ENCODE results near the gene SESN1.

Gene SESN1

DNA sequence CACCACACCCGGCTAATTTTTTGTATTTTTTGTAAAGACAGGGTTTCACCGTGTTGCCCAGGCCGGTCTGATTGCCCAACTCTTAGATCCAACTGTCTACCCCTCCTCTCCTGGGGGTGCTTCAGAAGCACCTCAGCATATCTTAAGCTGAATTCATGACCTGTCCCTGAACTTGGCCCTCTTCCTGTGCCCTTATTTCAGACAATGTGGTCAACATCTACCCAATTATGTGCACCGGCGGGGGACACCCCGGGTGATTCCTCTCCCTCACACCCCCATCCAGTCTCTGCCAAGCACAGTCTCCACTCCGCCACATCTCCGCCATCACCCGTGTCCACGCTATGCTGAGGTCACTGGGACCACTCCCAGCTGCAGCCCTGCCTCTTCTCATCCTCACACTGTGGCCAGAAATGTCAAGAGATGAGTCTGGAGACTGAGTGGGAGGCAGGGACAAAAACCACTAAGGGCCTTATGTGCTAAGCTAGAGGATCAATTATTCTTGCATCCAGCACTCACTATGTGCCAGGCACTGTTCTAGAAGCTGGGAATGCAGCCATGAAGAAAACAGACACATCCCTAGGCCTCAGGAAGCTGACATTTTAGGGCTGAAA lies 134.6 kb downstream of the SESN1 start:
- no peak for DNase-seq (ENCODE audit: low read depth)

DNA sequence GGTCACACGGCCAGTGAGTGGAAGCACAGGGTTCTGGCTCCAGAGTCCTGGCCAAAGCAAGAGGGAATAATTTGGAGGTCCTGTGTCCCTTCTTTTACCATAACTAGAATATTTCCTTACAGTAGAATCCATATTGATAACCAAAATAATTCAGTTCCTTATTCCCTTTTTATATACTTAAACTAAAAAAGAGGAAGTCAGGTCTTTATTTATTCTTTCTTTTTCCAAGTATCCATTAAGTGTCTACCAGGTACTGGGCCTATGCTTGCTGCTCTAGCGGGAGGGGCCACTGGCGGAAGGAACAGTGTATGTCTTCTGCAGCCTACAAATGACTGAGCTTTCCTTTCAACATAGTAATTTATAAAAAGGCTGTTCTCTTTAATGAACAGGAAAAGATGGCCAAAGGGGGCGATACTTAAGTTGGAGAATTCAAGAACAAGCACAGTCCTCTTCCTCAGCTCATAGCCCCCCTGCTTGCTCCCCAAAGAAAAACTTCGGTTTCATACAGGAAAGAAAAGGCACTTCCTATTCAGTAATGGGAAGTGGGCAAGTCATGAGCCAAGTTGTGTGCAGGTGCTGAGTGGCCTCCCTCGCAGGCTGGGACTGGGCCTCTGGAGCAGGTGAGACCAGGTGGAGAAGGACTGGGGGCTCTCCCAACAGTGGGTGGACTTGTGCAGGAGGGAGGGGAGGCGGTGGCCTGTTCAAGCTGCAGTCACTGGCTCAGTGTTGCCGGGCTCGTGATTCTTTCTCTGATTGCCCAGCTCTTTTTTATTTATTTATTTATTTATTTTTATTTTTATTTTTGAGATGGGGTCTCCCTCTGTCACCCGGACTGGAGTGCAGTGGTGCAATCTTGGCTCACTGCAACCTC lies 135.5 kb downstream of the SESN1 start:
- no peak for DNase-seq (ENCODE audit: low read depth)

DNA sequence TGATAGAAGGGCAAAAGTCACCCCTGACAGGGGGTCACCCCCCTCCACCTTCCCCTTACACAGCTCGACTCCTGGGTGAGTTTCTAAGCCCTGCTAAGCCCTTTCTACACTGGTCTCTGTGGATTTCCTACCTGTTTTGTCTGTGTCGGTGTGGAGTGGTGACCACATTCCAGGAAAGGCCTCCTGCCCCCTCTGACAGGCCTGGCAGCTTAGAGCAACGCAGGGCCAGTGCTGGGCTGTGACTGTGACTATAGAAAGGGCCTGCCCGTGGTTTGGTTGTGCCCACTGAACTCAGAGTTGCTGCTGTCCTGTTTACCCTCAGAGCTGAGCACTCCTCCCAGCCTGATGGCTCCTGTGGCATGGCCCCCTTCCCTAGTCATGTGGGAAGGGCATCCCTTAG lies 137.4 kb downstream of the SESN1 start:
- DNase-seq (ENCODE audit: low read depth), result no peak

DNA sequence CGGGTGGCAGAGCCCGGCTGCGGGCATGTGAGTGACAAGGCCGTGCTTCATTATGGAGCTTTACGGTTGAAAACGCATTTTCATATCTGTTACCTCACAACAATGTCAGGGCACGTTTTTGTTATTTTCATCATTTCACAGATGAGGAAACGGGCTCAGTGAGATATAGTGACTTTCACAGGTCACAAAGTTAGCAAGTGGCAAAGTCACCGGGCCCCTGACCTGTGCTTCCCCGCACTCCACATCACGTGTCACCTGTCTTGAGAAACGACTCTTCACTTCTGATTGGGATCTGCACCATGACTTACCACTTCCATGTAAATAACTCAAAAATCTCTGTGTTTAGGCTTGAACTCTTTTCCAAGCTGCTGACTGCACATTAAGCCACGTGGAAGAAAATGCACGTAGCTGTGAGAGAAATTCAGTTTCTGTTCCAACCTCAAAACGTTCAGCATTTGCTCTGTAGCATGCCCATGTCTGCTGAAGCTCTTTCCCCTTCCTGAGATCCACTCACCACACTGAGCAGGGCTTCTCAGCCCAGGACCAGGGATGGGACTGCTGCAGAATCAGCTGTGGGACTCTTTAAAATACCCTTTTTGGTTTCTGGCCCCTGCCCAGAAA lies 139.2 kb downstream of the SESN1 start:
- DNase-seq (ENCODE audit: low read depth), result no peak

DNA sequence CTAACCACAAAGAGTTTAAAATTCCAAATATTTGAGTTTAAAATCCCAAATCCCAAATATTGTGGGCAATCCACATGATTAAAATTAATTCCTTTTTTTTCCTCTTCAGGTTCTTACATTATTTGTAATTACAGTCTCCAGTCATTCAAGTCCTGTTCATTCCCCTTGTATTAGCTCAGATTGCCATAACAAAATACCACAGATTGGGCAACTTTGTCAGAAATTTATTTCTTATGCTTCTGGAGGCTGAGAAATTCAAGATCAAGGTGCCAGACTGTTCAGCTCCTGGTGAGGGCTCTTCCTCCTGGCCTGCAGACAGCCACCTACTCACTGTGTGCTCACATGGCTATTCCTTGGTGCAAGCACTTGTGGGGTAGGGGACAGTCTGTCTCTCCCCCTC lies 141.0 kb downstream of the SESN1 start:
- DNase-seq (ENCODE audit: low read depth), result no peak

DNA sequence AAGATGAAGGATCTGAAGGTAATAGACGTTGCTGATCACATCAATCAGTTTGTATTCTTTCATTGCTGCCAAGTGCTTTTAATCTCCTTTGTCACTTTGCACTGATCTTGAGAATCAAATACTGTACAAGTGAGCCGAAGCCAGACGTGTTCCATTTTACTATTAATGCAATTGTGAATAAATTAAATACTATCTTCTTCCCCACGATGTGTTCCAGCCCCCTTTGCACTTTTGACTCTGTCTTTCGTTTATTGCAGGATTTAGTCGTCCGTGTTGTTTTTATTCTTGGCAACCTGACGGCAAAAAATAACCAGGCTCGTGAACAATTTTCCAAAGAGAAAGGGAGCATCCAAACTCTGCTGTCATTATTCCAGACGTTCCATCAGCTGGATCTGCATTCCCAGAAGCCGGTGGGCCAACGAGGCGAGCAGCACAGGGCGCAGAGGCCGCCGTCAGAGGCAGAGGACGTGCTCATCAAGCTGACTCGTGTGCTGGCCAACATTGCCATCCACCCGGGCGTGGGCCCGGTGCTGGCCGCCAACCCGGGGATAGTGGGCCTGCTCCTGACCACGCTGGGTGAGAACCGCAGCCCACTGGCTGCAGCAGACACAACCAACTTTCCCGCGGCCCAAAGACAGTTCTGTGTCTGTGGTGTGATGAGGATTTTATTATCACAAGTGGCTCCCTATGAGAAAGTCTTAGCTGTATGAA lies 141.7 kb downstream of the SESN1 start:
- no peak for DNase-seq (ENCODE audit: low read depth)

DNA sequence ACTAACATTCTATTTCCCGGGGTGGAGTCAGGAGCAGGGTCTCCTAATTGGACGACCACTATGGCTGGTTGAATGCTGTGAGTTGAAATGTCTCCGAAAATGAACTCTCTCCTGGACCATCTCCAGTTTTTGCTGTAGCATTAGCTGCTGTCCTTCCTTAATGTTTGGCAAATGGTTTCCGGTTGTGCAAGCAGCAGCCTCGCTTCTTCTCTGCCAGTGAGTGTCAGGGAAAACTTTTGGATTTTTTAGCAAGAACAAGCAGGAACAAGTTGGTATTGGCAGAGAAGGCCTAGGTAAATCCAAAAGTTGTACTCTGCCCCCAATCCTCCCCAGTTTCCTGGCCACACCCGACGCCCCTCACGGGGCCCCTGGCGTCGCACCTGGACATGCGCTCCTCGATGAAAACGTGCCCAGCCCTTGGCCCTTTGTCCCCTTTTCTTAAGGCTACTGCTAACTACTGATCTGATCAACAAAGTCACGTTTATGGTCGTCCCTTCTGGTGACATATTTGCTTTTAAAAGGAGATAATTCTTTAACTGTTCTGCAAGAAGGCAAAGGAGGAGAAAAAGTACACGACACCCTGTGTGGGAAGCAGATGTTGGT lies 143.2 kb downstream of the SESN1 start:
- DNase-seq (ENCODE audit: low read depth), result no peak

DNA sequence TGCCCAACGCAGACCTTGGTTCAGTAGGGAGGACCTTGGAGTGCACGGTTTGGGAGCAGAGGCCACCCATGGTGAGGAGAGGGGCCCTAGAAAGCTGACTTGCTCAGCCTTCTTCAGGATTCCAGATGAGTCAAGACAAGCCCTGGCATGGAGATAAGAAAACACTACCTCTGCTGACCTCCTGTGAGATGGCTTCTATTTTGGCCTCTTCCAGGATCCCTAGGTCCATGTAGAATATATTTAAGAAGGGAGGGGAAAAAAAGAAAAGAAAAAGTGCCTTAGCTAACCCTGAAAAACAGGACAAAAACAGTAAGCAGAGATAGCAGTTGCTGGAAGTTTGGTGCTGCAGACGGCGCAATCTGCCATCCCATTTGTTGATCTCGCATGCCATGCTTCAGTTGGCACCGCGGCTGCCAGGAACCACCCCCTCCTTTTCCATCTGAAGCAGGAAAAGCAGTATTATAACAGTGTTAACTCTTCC lies 146.4 kb downstream of the SESN1 start:
- no peak for DNase-seq (ENCODE audit: low read depth)

DNA sequence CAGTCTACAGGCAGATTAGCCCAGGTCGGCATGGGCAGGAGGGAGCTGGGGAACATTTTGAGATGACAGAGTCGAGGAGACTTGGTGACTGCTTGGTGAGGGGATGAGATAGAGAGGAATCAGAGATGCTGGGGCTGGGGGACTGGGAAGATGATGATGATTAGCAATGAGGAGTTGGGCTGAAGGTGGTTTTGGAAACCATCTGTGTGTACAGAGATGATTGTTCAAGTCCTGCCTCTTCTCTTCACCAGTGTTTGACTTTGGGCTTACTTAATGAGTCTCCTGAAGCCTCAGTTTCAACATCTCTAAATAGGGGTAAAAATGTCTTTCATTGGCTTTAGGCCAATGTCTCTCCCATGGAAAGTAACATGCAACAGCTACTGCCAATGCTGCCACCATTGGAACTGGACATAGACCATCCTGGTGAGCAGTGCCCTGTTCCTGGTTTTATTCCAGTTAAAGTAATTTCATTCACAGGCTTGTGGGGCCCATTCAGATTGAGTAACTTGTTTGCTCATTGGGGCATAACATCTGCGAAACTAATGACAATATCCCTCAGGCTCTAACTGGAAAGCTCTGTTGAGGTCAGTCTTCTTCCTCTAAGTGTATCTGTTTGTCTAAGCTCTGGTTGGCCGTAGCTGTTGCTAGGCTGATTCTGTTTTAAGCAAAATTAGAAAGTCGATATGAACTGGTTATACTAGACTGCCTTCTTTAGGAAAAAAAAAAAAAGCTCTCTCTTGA lies 147.4 kb downstream of the SESN1 start:
- no peak for DNase-seq (ENCODE audit: low read depth)

DNA sequence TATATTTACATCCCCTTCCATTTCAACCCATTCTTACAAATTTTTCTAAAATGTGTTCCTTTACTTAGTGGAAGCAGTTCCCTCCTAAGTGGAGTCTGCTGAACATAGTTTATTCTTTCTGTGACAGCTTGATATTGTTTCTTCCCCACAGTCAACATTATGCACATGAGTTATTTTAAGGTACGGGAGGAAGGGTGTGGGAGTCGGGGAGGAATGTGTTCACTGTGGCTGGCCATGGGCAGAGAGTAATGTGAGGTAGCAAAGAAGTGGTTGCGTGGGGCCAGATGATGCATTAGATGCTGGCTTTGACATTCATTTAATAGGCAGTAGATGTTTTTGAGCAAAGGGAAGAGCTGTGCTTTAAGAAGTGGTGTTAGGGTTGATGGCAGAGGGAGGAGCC lies 148.0 kb downstream of the SESN1 start:
- DNase-seq (ENCODE audit: low read depth), result no peak

DNA sequence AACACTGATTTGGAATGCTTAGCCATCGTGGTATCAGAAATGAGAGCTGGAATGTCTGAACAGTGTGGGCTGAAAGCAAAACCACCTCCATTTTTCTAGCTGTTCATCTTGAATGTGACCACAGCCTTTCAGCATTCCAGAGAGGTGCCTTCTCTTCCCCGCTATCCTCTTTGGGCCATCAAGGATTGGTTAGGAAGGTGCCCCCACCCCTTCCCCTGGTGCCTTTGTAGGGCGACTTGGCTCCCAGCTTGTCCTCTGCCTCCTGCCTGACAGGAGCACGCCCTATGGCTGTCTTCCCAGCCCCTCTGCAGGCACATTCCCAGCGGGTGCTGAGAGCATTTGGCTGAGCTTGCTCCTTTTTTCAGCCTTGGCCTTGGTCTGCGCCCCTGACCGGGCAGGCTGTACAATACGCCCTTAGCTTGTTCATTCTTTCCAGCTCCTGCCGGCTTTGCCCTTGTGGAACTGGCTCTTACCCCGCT lies 148.9 kb downstream of the SESN1 start:
- DNase-seq (ENCODE audit: low read depth), result no peak

DNA sequence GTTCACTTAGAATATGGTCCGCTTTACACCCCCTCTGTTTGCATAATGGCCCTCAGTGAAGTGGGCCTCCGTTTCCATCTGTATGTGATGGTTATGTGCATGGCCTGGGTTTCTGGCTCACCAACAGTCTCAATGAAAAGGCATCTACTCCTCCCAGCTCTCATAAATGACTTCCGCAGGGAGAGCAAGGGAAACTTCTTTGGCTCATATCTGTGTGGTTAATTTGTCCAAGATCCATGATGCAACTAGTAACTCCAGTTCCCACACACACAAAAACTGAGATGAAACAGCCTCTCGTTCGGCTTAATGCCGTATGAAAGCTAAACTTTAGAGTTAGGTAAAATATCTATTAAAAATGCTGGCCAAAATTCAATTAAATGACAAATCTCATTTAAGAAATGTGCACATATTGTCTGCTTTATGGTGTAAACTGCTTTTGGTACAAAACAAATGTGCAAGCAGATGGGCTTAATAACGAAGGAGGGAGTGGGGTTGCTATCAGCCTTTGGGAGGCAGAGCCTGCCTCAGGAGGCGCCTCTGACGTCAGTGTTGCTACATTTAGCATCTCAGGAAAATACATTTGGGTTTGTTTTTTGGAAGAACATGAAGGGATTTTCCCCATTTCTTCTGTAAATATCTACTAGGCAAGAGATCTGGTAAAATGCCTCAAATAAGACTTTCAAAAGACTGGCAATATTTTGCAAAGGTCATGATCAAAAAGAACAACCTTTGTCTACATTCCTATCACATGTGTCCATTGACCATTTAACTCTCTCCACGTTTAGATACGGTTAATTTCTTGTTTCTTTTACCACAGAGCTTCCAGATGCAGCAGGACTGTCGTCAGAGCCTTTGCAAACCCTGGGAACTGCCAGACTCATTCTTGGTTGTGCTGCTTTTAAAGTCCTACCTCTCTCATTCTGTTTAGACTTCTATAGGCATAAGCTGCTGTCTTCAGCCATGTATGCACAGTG lies 149.7 kb downstream of the SESN1 start:
- DNase-seq (ENCODE audit: low read depth), result no peak

DNA sequence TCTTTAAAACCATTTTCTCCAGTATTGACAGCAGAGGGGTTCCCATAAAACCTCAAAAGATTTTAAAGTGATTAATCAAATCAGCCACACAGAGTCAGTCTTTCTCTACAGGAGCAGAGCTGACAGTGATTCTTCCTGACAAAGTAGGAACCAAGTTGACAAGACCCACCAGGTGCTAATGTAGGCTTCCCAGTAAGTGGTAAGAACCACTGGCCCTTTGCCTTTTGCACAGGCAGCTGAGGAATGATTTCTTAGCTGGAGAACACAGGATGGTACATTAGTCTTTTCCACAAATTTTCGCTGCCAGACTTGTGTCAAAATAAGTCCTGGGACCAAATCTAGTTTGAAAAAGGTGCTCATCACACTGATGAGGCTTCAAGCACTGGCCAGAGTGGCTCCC lies 150.6 kb downstream of the SESN1 start:
- DNase-seq (ENCODE audit: low read depth), result no peak

DNA sequence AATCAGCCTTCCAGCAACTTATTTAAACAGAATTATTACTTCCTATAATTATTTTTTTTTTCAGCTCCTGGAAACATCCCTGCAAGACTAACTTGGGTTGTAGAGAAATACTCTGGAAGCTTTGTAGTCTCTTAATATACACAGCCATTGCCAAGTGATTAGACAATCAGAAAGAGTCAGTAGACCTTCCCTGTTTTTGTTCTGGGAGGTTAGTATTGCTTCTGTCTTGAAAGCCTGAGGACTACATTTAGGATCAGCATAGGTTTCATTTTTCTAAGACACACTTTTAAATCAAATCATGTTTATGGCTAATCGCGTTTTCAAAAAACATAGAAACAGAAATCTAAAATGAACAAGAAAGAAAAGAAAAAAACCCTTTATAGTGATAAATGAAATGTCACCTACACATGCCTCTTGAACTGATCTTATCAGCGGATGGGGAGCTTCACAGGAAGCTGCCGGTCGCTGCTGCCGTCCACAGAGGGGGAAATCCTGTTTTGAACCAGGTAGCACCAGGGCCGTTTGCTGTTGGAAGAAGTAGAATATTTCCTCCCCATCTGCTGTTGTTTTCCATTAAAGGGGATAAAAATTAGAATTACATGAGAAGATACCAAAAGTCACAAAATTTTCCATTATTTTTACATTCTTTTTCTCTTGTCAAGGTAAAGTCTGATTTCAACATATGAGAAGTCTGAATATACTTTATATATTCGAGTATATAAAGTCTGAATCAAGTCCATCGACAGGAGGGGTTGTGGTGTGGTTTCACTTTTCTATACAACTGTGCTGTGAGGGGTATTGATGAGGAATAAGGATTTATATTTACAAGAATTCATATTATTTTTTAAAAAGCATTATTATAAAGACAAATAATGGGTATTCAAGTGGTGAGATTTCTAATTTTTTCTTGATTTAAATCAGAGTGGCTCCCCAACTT lies 151.8 kb downstream of the SESN1 start:
- DNase-seq (ENCODE audit: low read depth), result peak; percentile 49

DNA sequence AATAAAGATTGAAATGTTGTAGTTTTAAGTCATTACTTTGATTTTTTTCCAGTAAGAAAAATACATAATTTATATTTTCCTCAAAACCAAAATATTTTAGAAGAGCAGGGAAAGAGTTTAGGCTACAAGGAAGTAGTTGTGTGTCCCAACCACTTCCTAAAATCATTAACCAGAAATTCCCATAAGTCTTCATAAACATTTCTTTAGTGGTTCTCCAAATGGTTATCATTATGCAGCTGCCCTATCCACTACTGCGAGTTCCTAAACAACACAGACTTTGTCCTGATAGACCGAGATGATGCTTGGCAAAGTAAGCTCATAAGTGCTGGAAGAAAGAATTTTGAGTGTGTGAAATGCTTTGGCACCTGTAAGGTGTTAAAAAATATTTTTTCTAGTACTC lies 152.8 kb downstream of the SESN1 start:
- DNase-seq (ENCODE audit: low read depth), result no peak

DNA sequence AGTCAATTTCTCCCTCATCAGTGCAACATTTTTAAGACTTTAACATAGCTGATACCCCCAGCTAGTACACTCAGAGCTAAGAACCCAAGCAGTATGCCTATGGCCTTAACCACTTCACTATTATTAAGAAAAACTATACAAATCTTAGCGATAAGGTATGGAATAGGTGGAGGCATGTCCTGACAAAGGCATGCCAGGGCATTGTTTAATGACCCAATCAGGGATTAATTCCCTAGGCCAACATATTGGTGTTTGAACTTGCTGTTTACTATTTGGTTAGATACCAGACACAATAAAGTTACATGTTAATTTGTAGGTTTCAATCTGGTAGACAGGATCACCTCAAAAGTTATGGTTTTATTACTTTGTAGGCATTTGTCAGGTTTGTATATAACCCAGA lies 153.4 kb downstream of the SESN1 start:
- no peak for DNase-seq (ENCODE audit: low read depth)

DNA sequence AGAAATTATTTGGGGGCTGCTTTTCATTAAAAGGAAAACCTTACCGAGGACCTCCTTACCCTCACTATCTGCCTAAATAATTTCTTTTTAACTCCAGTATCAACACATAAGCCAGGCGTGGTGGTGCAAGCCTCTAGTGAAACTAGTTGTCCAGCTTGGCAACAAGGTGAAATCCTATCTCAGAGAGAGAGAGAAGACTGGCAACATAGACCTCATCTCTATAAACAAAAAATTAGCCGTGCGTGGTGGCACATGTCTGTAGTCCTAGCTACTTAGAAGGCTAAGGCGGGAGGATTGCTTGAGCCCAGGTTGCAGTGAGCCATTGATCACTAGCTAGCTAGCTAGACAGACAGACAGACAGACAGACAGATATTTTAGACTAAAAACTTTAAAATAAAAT lies 153.9 kb downstream of the SESN1 start:
- DNase-seq (ENCODE audit: low read depth), result no peak

DNA sequence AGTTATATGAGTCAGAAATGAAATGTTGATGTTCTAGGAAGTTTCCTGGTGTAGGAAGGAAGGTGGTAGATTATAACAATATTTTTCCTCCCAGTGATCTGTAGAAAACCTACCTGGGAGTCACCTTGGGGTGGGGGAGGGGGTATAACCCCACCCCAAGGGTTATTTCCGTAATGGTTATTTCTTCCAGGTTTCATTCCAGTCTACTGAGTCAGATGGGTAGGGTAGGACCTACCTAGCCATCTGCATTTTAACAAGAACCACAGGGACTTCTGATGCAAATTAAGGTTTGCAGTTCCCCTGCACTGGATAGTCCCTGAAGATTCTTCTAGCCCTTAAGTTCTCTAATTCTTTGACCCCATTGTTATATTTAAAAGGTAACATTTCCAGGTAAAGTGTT lies 157.5 kb downstream of the SESN1 start:
- DNase-seq (ENCODE audit: low read depth), result no peak

Data from activated gamma-delta T cell treated with anti-CD3 and anti-CD28 coated beads, Interleukin-2, amount 50 U/mL, for 16 hours (primary cell).